HG03060 (cell line): ENCODE results near the gene KRT36.

Experiments used
- ATAC-seq: cut with Tn5 transposase; IDR thresholded peaks from one replicate; pipeline ENCODE4 v1.9.1; 2021; ENCODE audit warnings: low read depth, moderate number of reproducible peaks; ENCODE audit not compliant: unreplicated experiment

Gene KRT36

GRCh38 chr17:41480581-41480980 is 9.1 kb downstream of the KRT36 start:
- ATAC-seq = no peak

DNA sequence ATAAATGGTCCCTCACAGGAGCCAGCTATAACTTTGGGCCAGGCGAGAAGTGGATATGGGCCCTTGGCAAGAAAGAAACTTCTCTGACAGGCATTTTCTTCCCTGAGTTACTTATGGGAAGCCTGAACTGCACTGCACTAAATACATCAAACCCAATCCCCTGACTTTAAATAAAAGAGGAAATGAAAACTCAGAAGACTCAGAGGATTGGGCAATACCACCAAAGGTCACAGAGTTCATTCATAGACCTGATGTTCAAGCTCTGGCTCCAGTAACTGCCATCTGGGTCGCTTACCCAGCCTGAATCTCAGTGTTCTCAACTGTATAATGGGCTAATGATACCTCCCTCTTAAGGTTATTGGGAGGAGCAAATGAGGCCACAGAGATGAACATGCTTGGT is 9.6 kb downstream of the KRT36 start:
- ATAC-seq = no peak

GRCh38 chr17:41478237-41478636 is 11.5 kb downstream of the KRT36 start:
- no peak for ATAC-seq

DNA sequence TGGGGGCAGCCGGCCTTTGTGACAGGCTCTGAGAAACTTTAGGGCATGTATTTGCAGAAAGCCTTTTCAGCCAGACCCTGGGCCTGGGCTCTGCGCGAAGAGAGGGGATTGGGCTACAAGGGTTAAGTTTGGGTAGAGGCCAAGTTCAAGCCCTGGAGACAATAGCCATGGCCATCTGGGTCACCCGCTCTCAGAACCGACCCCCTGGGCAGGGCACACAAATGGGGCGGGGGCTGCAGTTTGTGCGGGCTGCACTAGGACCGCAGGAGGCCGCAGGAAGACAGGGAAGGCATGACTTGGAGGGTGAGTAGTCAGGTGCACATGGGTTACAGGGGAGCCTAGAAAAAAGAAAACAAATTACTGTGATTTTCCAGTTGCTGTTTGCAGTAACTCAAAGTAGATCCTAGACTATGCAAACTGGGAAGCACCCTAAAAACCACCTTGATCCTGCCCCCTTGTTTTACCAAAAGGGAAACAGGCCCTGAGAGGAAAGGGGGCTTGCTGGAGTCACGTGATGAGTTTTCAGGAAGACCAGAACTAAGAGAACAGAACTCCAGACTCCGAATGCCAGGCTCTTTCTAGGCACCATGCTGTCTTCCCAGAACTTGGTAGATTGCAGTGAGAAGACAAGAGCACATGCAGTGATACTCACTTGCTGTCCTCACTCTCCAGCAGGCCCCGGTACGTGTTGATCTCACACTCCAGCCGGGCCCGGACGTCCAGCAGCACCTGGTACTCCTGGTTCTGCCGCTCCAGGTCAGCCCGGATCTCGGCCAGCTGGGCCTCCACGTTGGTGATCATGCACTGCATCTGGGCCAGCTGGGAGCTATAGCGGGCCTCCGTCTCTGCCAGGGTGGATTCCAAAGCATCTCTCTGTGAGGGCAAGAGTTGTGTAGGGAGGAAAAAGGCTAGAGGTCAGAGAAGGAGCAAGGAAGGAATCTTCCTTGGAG is 12.6 kb downstream of the KRT36 start:
- ATAC-seq = no peak

DNA sequence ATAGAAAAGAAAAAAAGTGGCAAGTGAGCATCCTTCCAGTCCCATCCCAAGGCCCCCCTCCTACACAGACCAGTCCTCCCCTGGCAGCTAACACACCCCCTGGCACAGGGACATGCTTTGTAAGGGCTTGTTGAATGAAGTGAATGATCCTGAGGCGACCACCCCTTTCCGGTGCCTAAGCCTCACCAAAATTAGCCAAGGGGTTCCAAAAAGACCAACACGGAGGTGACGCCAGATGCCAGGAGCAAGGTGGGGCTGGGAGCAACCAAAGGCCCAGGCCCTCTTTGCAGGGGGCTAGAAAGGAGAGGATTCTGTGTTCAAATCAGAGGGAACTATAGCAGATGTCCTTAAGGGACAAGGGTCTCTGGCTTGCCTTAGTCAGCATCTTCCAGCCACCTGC is 14.3 kb downstream of the KRT36 start:
- no peak for ATAC-seq

GRCh38 chr17:41474863-41475262 is 14.8 kb downstream of the KRT36 start:
- no peak for ATAC-seq

DNA sequence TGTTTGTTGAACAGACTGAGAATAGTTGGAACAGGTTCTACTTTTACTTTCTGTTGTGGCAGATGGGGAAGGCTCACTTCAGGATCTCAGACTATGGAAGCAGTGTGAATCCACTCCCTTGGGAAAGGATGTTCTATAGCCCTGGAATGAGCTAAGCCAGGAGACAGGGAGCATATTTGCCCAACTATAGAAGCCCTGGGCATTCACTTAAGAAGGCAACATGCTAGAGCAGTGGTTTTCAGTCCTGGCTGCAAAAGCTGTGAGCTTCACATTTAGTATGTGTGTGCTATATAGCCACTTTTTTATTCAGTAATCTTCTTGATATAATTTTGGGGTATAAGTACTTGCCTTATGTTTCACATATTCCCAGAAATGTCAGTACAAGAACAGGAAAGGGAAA is 21.4 kb downstream of the KRT36 start:
- no peak for ATAC-seq

- ATAC-seq = no peak
Measured at GRCh38 chr17:41467561-41467960, 22.1 kb downstream of the KRT36 start.

- no peak for ATAC-seq
Measured at GRCh38 chr17:41466988-41467387, 22.7 kb downstream of the KRT36 start, which contains the start of gene KRT32. TSS of gene KRT32 (minus strand) at chr17:41467386. CDS start at chr17:41467325, 61 bp downstream.

DNA sequence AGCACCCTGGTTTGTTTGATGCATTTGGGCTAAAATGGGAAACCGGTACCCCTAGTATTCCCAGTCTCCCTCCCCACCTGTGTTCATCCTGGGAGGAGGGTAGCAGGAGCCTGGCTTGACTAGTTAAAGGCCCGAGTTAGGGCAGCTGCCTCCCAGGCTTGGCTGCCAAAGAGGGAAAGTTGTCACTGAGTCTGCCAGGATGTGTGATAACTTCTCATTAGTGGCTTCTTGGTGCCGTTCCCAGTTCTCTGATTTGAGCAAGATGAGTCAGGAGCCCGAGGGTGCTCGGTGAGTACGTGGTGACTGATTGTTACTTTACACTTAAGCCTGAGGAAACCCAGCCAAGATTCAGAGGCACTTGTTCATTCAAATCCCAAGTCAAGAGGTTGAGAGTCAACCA is 25.0 kb downstream of the KRT36 start:
- no peak for ATAC-seq

- ATAC-seq = no peak
Measured at GRCh38 chr17:41464173-41464572, 25.5 kb downstream of the KRT36 start.

DNA sequence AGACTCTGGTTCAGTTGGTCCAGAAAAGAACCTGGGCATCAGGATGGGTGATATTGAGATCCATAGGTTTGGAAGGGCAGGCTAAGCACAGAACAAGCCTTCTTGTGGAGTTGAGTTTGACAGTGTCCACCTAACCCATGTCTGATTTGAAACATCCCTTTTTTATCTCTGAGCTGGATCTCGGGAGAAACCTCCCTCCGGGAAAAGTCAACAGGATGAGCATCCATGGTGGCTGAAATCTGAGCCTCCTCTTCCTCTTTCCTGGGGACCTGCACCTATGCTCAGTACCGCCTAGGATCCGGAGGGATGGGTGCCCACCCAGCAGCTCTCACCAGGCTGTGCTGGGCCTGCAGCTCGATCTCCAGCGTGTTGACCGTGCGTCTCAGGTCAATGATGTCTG is 26.0 kb downstream of the KRT36 start:
- ATAC-seq = no peak

GRCh38 chr17:41462705-41463104 is 27.0 kb downstream of the KRT36 start:
- no peak for ATAC-seq

GRCh38 chr17:41457676-41458075 is 32.0 kb downstream of the KRT36 start:
- ATAC-seq = no peak

DNA sequence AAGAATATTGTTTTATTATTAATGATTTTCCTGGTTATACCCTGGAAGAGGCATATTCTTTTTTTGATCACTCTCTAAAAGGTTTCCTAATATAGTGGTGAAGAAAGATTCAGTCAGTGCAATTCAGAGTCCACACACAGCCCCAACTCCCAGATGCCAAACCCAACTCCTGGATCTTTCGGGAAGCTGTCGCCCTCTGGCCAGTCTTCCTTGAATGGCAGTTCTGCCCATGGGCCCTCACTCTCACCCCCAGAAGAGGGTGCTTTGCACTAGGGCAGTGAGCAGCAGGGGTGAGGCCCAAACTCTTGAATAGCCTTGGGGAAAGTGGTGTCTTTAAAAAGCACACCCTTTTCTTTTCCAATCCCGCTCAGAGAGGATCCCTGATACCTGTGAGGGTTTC is 33.5 kb downstream of the KRT36 start:
- no peak for ATAC-seq

DNA sequence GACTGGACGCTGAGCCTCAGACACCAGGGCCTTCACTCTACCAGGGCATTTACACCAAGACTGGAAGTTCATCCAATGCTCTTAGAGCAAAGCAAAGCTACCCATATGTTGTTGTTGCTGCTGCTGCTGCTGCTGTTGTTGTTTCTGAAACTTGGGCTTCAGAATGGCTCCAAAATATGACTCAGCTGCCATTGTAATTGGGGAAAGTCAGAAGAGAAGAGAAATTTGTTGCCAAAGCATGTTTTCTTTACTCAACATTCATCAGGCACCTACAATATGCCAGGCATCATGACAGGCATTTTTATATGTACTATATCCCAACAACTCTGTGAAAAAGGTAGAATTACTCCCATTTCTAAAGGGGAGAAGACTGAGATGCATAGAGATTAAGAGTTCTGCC is 34.5 kb downstream of the KRT36 start:
- ATAC-seq = no peak

- ATAC-seq = no peak
Measured at GRCh38 chr17:41453066-41453465, 36.6 kb downstream of the KRT36 start.

GRCh38 chr17:41452281-41452680 is 37.4 kb downstream of the KRT36 start:
- no peak for ATAC-seq

- no peak for ATAC-seq
Measured at GRCh38 chr17:41451154-41451728, 38.5 kb downstream of the KRT36 start.

DNA sequence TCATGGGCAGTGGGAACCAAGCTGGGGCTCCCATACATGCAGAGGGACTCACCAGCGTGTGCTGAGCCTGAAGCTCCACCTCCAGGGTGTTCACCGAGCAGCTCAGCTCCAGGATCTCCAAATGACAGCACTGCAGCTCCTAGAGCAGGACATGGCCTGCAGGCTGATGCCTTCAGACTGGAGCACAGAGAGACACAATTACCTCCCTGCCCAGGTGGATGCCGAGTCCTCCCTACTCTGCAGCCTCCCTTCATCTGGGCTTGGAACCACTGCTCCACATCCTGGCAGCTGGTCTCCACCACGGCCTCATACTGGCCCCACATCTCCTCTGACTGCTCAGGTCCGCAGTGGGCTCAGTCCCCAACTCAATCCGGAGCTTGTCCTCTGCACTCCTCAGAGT is 40.7 kb downstream of the KRT36 start:
- no peak for ATAC-seq

DNA sequence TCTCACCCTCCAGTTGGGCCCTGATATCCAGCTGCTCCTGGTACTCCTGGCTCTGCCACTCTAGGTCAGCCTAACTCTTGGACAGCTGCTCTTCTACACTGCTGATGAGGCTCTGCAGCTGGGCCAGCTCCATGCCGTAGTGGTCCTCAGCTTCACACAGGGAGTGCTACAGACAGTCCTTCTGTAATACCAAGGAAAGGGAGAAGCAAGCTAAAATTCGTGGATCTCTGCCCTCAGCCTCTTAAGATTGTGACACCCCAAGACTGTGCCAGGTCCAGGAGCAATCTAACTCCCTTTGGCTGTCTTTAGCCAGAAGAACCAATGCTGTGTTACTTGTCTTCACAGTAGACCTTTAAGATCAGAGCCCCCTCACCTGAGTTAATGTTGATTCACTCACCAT is 41.2 kb downstream of the KRT36 start:
- ATAC-seq = no peak

DNA sequence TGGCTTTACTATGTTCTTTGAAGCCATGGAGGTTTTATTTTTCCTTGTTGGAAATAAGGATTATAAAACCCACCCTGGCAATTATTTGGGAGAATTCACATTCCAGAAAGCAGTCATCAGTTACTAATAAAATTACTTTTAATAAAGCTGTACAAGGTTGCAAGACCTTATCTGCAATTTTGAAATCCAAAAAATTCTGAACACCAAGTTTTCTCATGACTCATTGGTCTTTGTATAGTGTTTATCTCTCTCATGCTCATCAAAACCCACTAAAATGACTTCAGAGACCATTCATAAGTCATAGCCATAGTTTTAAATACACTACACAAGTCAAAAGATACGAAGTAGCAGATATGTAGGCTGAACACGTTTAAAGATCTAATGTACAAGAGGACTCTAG is 42.9 kb downstream of the KRT36 start:
- ATAC-seq = no peak
